ENCODE results near the gene NME3.

Gene NME3

GRCh38 chr16:1771188-1771863, at the start of gene NME3:
Gene NME3, minus strand, starts transcription at chr16:1771543. Its CDS starts 9 bp downstream, at chr16:1771534.
- DNase-seq (ENCODE audit: low read depth) = peak; percentile 59
- H3K4me3 ChIP-seq (replicated peaks; ENCODE audit: low read depth, low read length) = peak within 1 kb of the TSS; percentile 74
- no peak for TF ChIP-seq CTCF (IDR thresholded peaks at IDR 0.05; ENCODE audit: low read length, missing control alignments)

GRCh38 chr16:1820946-1821290, 49.6 kb upstream of the NME3 start:
- no peak for DNase-seq (ENCODE audit: low read depth)
- no peak for TF ChIP-seq CTCF (IDR thresholded peaks at IDR 0.05; ENCODE audit: low read length, missing control alignments)
- H3K4me3 ChIP-seq (replicated peaks; ENCODE audit: low read depth, low read length) = no peak overlapping the region

DNA sequence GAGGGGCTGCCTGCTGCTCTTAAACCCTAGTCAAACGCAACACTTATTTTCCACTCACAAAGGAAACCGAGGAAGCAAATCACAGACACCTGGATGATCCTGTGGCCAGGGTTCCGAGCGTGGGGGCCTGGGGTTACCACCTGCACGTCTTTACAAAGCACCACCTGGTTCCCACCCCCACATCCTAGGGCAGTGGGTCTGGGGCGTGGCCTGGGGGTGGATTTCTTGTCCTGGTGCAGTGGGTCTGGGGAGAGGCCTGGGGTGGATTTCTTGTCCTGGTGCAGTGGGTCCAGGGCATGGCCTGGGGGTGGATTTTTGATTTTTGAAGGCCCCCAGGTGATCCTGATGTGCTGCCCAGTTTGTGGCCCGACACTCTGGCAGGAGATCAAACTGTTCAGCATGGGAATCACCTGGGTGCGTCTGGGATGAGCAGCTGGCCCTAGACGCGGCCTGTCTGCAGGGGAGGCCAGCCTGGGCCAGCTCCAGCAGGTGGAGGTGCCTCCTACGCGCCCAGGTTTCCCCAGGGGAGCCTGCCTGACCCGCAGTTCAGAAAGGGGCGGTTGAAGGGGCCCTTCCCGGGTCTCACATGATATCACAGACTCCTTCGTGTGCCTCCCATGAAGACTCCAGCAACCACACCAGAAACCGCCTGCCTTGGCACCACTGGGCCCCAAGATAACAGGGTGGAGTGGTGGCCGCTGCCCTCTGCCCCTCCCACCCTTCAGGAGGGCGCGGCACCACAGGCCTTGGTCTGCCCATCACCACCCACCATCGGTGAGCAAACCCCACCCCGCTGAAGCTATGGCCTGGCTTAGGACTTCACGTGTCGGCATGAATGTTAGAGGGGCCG, 49.0 kb upstream of the NME3 start:
- no peak overlapping the region for H3K4me3 ChIP-seq (replicated peaks; ENCODE audit: low read depth, low read length)
- no peak for TF ChIP-seq CTCF (IDR thresholded peaks at IDR 0.05; ENCODE audit: low read length, missing control alignments)
- no peak for DNase-seq (ENCODE audit: low read depth)

GRCh38 chr16:1819611-1820010, 48.3 kb upstream of the NME3 start:
- no peak overlapping the region for H3K4me3 ChIP-seq (replicated peaks; ENCODE audit: low read depth, low read length)
- DNase-seq (ENCODE audit: low read depth) = no peak
- no peak for TF ChIP-seq CTCF (IDR thresholded peaks at IDR 0.05; ENCODE audit: low read length, missing control alignments)

GRCh38 chr16:1818873-1819525, 47.7 kb upstream of the NME3 start:
- no peak overlapping the region for H3K4me3 ChIP-seq (replicated peaks; ENCODE audit: low read depth, low read length)
- no peak for TF ChIP-seq CTCF (IDR thresholded peaks at IDR 0.05; ENCODE audit: low read length, missing control alignments)
- DNase-seq (ENCODE audit: low read depth) = no peak

DNA sequence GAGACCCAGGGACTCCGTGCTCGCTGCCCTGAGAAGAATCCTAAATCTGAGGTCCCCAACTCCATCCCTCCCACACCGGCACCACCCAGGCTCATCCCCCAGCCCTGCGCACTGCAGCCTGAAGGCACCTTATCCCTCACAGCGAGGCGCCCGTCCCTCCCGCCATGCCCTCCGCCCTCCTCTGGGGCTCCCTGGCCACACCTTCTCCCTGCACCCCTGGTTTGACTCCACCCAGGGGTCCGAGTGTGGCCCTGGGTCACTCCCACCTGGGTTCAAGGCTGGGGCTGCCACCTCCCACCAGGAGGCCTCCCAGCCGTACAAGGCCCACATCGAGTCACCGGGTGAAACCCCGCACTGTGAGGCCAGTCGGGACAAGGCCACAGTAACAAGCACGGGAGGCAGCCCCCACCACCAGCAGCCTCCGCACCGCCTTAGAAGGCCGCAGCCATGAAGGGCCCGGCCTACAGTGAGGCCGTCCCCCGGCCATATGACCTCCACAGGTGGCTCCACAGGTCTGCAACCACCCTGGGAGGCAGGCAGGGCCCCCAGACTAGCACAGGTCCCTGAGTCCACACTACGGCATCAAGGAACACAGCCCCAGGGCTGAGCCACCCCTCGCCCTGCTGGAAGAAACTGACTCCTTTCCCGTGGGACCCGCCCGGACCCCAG, 47.0 kb upstream of the NME3 start:
- no peak for DNase-seq (ENCODE audit: low read depth)
- no peak overlapping the region for H3K4me3 ChIP-seq (replicated peaks; ENCODE audit: low read depth, low read length)
- no peak for TF ChIP-seq CTCF (IDR thresholded peaks at IDR 0.05; ENCODE audit: low read length, missing control alignments)
